Measurements from ENCODE around the gene TCF20. TPM values are rescaled to one million over a fixed set of nuclear protein-coding genes. Genes with fewer than 3 reads are reported as not detected.

TCF20 gene
- total RNA-seq, 1 donor from 2014 or later: 27.6 TPM

DNA sequence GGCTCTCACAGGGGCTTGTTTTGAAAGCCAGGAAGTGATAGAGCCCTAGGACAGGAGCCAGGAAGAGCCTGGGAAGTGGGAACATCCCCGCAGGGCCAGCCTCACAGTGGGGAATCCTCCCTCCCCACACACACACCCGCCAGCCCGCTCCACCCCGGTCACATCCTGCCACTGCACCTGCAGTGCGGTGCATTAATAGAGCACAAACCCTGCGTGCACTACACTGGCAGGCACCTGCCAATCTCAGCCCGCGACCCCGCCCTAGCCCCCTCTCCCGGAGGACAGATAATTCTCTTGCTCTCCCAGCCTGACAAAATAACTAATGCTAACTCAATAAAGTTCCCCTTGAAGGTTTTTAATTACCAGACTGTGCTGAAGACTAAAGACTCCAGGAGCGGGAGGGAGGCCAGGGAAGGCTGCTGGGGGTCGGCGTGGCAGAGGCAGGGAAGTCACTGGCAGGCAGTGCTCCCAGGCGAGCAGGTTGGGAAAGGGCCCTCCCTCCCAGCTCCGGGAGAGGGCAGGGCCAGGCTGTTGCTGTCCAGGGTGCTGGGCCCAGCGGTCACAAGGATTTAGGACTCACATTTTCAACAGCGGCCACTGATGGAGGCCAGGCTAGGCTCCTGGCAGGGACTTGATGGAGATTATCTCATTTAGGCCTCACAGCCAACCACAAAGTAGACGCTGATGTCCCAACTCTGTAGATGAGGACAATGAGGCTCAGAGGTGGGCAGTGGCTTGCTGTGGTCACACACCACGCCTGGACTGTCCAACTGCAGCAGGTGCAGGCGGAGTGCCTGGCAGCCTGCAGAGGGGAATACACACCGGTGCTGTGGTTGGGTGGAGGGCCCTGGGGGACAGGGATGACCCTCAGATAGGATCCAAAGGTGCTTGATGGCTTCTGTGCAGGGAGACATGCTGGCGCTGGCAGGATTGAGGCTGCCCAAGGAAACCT, 23.9 kb upstream of the TCF20 start:
- TF ChIP-seq, protein P1, sequence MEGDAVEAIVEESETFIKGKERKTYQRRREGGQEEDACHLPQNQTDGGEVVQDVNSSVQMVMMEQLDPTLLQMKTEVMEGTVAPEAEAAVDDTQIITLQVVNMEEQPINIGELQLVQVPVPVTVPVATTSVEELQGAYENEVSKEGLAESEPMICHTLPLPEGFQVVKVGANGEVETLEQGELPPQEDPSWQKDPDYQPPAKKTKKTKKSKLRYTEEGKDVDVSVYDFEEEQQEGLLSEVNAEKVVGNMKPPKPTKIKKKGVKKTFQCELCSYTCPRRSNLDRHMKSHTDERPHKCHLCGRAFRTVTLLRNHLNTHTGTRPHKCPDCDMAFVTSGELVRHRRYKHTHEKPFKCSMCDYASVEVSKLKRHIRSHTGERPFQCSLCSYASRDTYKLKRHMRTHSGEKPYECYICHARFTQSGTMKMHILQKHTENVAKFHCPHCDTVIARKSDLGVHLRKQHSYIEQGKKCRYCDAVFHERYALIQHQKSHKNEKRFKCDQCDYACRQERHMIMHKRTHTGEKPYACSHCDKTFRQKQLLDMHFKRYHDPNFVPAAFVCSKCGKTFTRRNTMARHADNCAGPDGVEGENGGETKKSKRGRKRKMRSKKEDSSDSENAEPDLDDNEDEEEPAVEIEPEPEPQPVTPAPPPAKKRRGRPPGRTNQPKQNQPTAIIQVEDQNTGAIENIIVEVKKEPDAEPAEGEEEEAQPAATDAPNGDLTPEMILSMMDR (conservative IDR thresholded peaks at IDR 0.05; ENCODE audit: low read depth, low read length): no peak
- no peak for DNase-seq (ENCODE audit: low read depth)
- H3K4me3 ChIP-seq (ENCODE audit: low read depth, low read length): no peak overlapping the region

DNA sequence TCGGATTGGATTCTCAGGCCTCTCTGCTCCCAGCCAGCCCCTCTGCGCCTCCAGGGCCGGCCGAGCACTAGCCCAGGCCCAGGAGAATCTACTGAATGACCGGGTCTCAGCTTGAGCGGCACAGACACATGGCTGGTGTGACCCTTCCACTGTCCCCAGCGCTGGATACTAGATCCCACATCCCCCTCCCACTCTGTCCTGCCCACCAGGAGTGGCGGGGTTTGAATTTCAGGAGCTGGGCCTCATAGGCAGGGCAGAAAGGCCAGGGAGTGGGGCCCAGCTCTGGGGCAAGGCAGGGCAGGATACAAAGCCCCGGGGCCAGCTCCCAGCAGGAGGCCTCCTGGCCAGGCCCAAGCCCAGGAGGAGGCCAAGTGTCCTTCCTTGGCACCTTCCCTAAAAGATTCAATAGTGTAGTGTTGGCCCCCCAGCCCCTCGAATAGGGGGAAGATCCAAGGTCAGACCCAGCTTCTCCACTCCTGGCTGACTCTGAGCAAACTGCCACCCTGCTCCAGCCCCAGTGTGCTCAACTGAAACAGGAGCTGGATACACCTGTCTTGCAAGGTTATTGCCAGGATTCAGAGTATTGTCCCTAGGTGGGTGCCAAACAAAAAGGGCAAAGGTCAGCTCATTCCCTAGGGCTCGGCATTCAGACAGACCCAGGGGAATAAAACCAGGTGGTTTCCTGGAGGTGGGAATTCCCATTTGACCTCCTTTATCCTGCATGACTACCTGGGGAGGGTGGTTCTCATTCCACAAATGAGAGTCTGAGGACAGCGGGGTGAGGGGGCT, 22.5 kb upstream of the TCF20 start:
- no peak overlapping the region for H3K4me3 ChIP-seq (ENCODE audit: low read depth, low read length)
- TF ChIP-seq, protein P1 (conservative IDR thresholded peaks at IDR 0.05; ENCODE audit: low read depth, low read length): no peak
- no peak for DNase-seq (ENCODE audit: low read depth)

DNA sequence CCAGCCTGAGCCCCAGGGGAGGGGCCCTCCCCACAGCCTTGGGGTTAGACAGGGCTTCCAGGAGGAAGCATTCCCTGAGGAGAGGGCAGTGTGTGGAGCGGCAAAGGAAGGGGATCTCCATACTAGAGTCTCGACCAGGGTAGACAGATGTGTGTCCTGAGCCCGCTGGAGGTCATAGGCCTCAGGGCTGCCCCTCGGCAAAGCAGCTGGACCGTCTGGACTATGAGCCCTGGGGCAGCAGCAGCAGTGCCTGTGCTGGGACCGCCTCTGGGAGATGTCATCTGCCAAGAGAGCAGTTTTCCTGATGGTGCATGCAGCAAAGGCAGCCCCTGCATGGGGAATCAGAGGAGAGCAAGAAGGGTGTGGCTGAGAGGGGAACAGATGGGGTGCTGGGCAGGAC, 20.8 kb upstream of the TCF20 start:
- TF ChIP-seq, protein P1 (conservative IDR thresholded peaks at IDR 0.05; ENCODE audit: low read depth, low read length): no peak
- DNase-seq (ENCODE audit: low read depth): no peak
- H3K4me3 ChIP-seq (ENCODE audit: low read depth, low read length): no peak overlapping the region

DNA sequence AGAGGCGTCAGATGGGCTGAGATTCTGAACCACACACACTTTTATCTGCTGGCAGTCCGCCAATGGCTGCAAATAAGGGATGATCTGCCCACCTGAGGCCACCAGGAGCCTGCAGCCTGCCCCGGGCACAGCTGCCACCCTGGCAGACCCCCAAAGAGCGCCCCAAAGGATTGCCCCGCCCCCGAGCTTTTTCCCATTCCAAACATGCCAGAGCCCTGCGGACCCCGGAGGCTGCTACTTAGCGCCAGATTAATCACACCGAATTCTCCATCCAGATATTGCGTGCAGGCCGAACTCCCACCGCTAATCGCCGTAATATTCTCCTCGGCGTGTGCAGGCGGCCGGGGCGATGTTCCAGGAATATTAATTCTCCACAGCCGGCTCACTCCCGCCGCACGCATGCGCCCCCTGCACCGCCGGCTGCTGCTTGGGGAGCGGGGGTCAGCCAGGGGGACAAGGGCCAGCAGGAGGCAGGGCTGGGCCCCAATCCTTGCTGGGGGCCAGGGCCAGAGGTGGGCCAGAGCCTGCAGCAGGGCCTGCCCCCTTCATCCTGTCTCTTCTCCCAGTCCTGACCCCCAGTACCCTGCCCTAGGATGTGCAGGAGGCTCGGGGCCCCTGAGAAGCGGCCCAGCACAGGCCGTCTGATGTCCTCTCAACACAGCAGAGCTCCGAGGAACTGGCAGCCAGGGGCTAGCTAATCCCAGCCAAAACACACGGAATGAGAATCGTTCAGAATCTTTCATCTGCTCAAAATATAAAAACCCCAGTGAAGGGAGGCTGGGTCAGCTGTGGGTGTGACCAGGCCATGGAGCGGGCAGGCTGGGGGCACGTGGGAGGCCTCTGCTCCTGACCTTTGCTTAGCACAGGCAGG, 19.5 kb upstream of the TCF20 start:
- TF ChIP-seq, protein P1 (conservative IDR thresholded peaks at IDR 0.05; ENCODE audit: low read depth, low read length): no peak
- DNase-seq (ENCODE audit: low read depth): no peak
- no peak overlapping the region for H3K4me3 ChIP-seq (ENCODE audit: low read depth, low read length)

DNA sequence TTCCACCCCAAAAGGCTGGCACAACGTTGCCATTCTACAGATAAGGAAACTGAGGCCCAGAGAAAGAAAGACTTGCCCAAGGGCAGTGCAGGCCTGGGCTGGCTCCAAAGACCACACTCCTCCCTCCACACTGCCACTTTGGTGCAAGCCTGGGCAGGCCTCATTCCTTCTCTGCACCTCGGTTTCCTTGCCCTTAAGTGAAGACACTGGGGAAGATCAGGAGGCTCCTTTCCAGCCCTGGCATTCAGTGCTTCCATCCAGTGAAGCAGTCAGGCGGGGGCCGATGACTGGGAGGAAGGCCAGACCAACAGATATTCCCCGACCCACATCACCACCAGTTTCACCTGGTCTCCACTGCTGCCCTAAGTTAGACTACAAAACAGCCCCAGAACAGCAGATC, 18.3 kb upstream of the TCF20 start:
- TF ChIP-seq, protein P1 (conservative IDR thresholded peaks at IDR 0.05; ENCODE audit: low read depth, low read length): no peak
- DNase-seq (ENCODE audit: low read depth): no peak
- H3K4me3 ChIP-seq (ENCODE audit: low read depth, low read length): no peak overlapping the region

DNA sequence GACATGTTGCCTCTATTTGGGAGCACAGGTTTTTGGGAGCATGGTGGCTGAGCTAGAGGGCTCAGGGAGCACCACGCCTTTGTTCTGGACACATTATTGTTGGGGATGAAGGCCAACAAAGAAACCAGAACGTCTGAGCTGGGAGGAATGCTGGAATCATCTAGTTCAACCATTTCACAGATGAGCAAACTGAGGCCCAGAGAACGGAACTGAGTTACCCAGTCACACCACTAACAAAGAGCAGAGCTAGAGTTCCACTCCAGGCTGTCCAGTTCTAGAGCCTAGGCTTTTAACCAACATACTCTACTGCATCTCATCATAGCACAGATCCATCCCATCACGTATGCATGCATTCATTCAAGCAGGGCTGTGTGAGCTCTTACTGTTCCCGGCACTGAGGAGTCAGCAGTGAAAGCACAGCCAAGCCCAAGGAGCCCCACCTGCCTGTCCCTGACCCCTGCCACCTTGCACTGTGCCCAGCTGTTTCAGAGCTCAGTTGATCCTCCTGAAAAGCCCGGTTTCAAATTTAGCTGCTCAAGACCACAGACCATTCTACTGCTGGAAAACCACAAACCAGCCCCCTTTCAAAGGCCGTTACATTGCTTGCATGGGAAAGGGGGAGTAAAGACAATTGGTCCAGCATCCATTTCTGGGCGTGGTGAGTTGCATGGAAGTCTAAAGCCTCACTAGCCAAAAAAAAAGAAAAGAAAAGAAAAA, 16.9 kb upstream of the TCF20 start:
- no peak for DNase-seq (ENCODE audit: low read depth)
- TF ChIP-seq, protein P1 (conservative IDR thresholded peaks at IDR 0.05; ENCODE audit: low read depth, low read length): no peak
- no peak overlapping the region for H3K4me3 ChIP-seq (ENCODE audit: low read depth, low read length)
